ENCODE measurements around the gene CYP27B1.

- TF ChIP-seq POLR2A (IDR thresholded peaks at IDR 0.05) (no peak), CTCF (IDR thresholded peaks at IDR 0.05) (no peak)
Measured at GRCh38 chr12:57795354-57795753, 28.5 kb upstream of the CYP27B1 start.

Measured in gastroesophageal sphincter (tissue), 3 donors.